Naive thymus-derived CD4-positive, alpha-beta T cell (primary cell): ENCODE results near the gene AMHR2. TPM values are rescaled to one million over a fixed set of nuclear protein-coding genes. Genes with fewer than 3 reads are reported as not detected.
A peak's percentile ranks its signal among the peaks of the same experiment; 100 is the strongest.
"Not testable (repeated sequence)": the region's sequence is repeated elsewhere in the genome, so short reads cannot be mapped to it uniquely, and the experiment has no call there.

ENCODE experiments used
- ATAC-seq: fragments of 150-1000 bp; cut with Tn5 transposase; 2 replicates; pipeline ENCODE4 v1.10.0; 2021; ENCODE audit warnings: mild to moderate bottlenecking, moderate library complexity
- CTCF ChIA-PET: fragments of 350-600 bp; sonication (Branson Sonifier 250); formaldehyde crosslinking; loops from one replicate; lab custom pipeline; 2021; ENCODE audit warnings: antibody characterized with exemption; lab: Charles Lee
- POLR2A ChIA-PET: fragments of 350-600 bp; sonication (Branson Sonifier 250); formaldehyde crosslinking; loops from one replicate; lab custom pipeline; 2021; ENCODE audit warnings: antibody characterized with exemption, inconsistent platforms; lab: Charles Lee
- DNase-seq, 9 donors: peaks; one replicate each; pipeline versions ENCODE4 v3.0.0 to v3.0.0-alpha.2; 2020 to 2022; ENCODE audit warnings: mixed read lengths in 1 of 9
- H3K27ac ChIP-seq: one replicate; pipeline ENCODE4 v1.7.0; 2013; ENCODE audit warnings: mild to moderate bottlenecking, low read depth, low read length, moderate library complexity
- H3K27me3 ChIP-seq, 2 donors: one replicate each; pipeline ENCODE4 v1.7.0; 2013; ENCODE audit warnings: low read length in 2 of 2, mild to moderate bottlenecking in 2 of 2, moderate library complexity in 2 of 2; ENCODE audit not compliant: control insufficient read depth in 2 of 2, insufficient read depth in 2 of 2
- H3K36me3 ChIP-seq, 3 experiments: 1 replicate in 2 of 3; 2 replicates in 1 of 3; pipeline ENCODE4 v1.7.0; 2013; ENCODE audit warnings: low read length in 3 of 3, mild to moderate bottlenecking in 3 of 3, moderate library complexity in 1 of 3; ENCODE audit not compliant: insufficient read depth in 3 of 3, control insufficient read depth in 2 of 3
- H3K4me1 ChIP-seq, 2 donors: one replicate each; pipeline ENCODE4 v1.7.0; 2013; ENCODE audit warnings: low read length in 2 of 2, mild to moderate bottlenecking in 2 of 2, moderate library complexity in 1 of 2; ENCODE audit not compliant: control insufficient read depth in 2 of 2, insufficient read depth in 2 of 2
- H3K4me3 ChIP-seq: 2 replicates; pipeline ENCODE4 v1.7.0; 2013; ENCODE audit warnings: mild to moderate bottlenecking, low read length
- H3K9me3 ChIP-seq, 3 experiments: 1 replicate in 2 of 3; 2 replicates in 1 of 3; pipeline ENCODE4 v1.7.0; 2013; ENCODE audit warnings: low read length in 3 of 3; ENCODE audit not compliant: control insufficient read depth in 2 of 3
- H3K27ac Mint-ChIP-seq, 9 donors: one replicate each; pipeline ENCODE4 v1.8.0; 2020 to 2022; ENCODE audit warnings: mixed read lengths in 9 of 9, mild to moderate bottlenecking in 8 of 9, moderate library complexity in 5 of 9, inconsistent platforms in 2 of 9
- H3K27me3 Mint-ChIP-seq, 5 donors: one replicate each; pipeline ENCODE4 v1.8.0; 2021 to 2022; ENCODE audit warnings: mixed read lengths in 5 of 5, mild to moderate bottlenecking in 1 of 5
- H3K36me3 Mint-ChIP-seq, 5 donors: one replicate each; pipeline ENCODE4 v1.8.0; 2020 to 2022; ENCODE audit warnings: mixed read lengths in 5 of 5, mild to moderate bottlenecking in 3 of 5, inconsistent platforms in 1 of 5
- H3K4me1 Mint-ChIP-seq, 7 donors: one replicate each; pipeline ENCODE4 v1.8.0; 2020 to 2022; ENCODE audit warnings: mixed read lengths in 7 of 7, mild to moderate bottlenecking in 3 of 7, inconsistent platforms in 1 of 7
- H3K4me3 Mint-ChIP-seq, 10 donors: one replicate each; pipeline ENCODE4 v1.8.0; 2020 to 2022; ENCODE audit warnings: mild to moderate bottlenecking in 10 of 10, mixed read lengths in 10 of 10, moderate library complexity in 6 of 10, inconsistent platforms in 2 of 10
- H3K9me3 Mint-ChIP-seq, 11 donors: one replicate each; pipeline ENCODE4 v1.8.0; 2020 to 2022; ENCODE audit warnings: mixed read lengths in 11 of 11, mild to moderate bottlenecking in 4 of 11, inconsistent platforms in 1 of 11, moderate library complexity in 1 of 11
- intact Hi-C, 2 donors: fragments of 100-400 bp; cut with micrococcal nuclease; formaldehyde crosslinking; loops; one replicate each; pipeline ENCODE4 v1.15.1; 2023
- polyA plus RNA-seq, 2 donors: library from polyadenylated mRNA; unstranded; fragments of 300-500 nt; fragmentation: Illumina TruSeq; gene quantifications; one replicate each; pipeline ENCODE4 v1.2.3, GENCODE V29; 2021
- total RNA-seq, 6 experiments: library from RNA in 5 of 6; stranded (reverse) in 5 of 6; gene quantifications; 1 replicate in 5 of 6; 2 replicates in 1 of 6; pipeline ENCODE4 v1.2.3 and lab custom pipeline; 2021 to 2026

Gene AMHR2
- total and polyA plus RNA-seq, 7 experiments from 2014 or later, result not detected

DNA sequence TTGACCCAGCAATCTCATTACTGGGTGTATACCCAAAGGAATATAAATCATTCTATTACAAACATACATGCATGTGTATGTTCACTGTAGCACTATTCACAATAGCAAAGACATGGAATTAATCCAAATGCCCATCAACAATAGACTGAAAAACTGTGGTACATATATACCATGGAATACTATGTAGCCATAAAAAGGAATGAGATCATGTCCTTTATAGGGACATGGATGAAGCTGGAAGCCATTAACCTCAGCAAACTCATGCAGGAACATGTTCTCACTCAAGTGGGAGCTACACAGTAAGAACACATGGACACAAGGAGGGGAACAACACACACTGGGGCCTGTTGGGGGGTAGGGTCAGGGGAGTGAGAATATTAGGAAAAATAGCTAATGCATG lies 15.9 kb downstream of the AMHR2 start:
- Histone ChIP-seq H3K36me3 (peaks cover 0 to 12% (median 6%) of the 10 kb centered on the region in 3 experiments), H3K4me1 (peaks cover 10 to 21% of the 10 kb centered on the region in 2 donors)
- H3K27ac ChIP-seq, DNase-seq, H3K27me3 Mint-ChIP-seq, H3K9me3 ChIP-seq, H3K4me3 ChIP-seq, H3K9me3 Mint-ChIP-seq, ATAC-seq, H3K27me3 ChIP-seq, intact Hi-C loops: not testable (repeated sequence)
- peak overlapping the region in 5 of 10 donors; percentile 11 to 45 (median 35) for H3K4me3 Mint-ChIP-seq
- ChIA-PET POLR2A (interaction anchor here (0.6 to 2.2 kb wide), 6 partner anchors 10 to 144 kb away, joined by 3 to 6 read pairs (median 4); partner anchors contain the start of genes PFDN5 and SP1), CTCF (interaction anchor here (0.6 to 1.0 kb wide), 2 partner anchors 17 to 415 kb away, joined by 3 read pairs; no protein-coding TSS in a partner anchor)
- H3K4me1 Mint-ChIP-seq, result peaks cover 19 to 36% (median 29%) of the 10 kb centered on the region in 7 donors
- peak overlapping the region in 4 of 9 donors; percentile 47 to 76 (median 60) for H3K27ac Mint-ChIP-seq
- H3K36me3 Mint-ChIP-seq, result peaks cover 0 to 18% (median 7%) of the 10 kb centered on the region in 5 donors

DNA sequence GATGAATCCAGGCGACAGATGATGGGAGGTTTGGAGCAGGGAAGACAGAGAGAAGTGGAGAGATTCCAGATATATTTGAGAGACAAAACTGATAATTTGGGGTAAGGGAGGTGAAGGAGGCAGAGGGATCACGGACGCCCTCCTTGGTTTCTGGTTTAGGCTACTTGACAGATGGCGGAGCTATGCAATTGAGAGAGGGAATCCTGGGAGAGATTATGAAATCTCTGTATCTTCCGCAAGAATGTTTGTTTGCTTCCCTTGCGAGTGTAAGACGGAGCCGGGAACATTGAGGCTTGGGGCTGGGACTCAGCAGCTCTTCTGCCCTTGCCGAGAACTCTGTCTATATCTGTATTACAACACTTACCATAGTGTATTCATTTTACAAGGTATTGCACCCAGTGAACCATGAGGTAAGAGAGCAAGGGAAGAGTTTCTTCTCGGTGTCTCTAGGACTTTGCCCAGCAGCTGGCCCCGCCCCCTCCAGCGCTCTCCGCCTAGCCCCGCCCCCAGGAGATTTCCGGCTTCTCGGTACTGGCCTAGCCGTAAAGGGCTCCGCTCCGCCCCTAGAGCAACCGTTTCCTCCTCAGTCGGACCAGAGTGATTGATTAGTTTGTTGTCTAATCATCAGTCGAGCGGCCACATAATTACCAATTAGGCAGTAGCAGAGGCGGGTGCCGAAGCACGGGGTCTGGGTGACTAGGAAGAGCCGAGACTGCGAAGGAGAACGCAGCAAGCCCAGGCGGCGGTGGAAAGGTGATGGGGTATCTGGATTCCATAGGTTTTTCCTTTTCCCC lies 17.6 kb downstream of the AMHR2 start, which contains the start of gene PRR13:
Gene PRR13, plus strand, starts transcription at position 695 of the 794 bp plus-strand sequence. CDS start 981 bp downstream, outside the sequence.
- ChIA-PET CTCF (interaction anchor here (0.6 to 1.4 kb wide), 3 partner anchors 10 to 96 kb away, joined by 3 to 6 read pairs (median 4); no protein-coding TSS in a partner anchor), POLR2A (interaction anchor here (0.7 to 2.7 kb wide), 19 partner anchors 9 to 173 kb away, joined by 3 to 15 read pairs (median 4); partner anchors contain the start of genes ESPL1, MAP3K12, PFDN5 and SP1)
- peaks cover 0 to 27% (median 15%) of the 10 kb centered on the region in 5 donors for H3K36me3 Mint-ChIP-seq
- Histone ChIP-seq H3K27ac (peak within 1 kb of the TSS; percentile 92), H3K36me3 (peaks cover 0 to 27% (median 6%) of the 10 kb centered on the region in 3 experiments), H3K27me3 (no peaks in the 10 kb centered on the region), H3K4me3 (peak within 1 kb of the TSS; percentile 93), H3K4me1 (peaks cover 18 to 24% of the 10 kb centered on the region in 2 donors), H3K9me3 (no peaks in the 10 kb centered on the region)
- DNase-seq (peak; percentile 90 to 99 (median 96)), ATAC-seq (peak; percentile 99)
- H3K9me3 Mint-ChIP-seq, result no peaks in the 10 kb centered on the region
- peak within 1 kb of the TSS; percentile 89 to 99 (median 96) for H3K4me3 Mint-ChIP-seq
- H3K27me3 Mint-ChIP-seq, result no peaks in the 10 kb centered on the region
- H3K4me1 Mint-ChIP-seq, result peaks cover 30 to 52% (median 43%) of the 10 kb centered on the region in 7 donors
- H3K27ac Mint-ChIP-seq, result peak within 1 kb of the TSS; percentile 91 to 97 (median 97)
- intact Hi-C loops, result loop anchor here (1.0 to 2.0 kb wide), 12 partner anchors 10 to 434 kb away; partner anchors contain the start of genes SP1 (in 2 of the 2), AAAS (in 1 of the 2), ATF7 (in 1 of the 2) and EIF4B (in 1 of the 2)

- Histone ChIP-seq H3K36me3 (peaks cover 0 to 36% (median 11%) of the 10 kb centered on the region in 3 experiments), H3K4me3 (no peak overlapping the region), H3K27me3 (no peaks in the 10 kb centered on the region), H3K4me1 (peaks cover 18 to 24% of the 10 kb centered on the region in 2 donors), H3K9me3 (no peaks in the 10 kb centered on the region), H3K27ac (peak overlapping the region; percentile 43)
- intact Hi-C loops, result no loop called here
- Mint-ChIP-seq H3K9me3 (no peaks in the 10 kb centered on the region), H3K4me3 (peak overlapping the region; percentile 32 to 99 (median 68)), H3K36me3 (peaks cover 0 to 38% (median 22%) of the 10 kb centered on the region in 5 donors), H3K4me1 (peaks cover 30 to 58% (median 46%) of the 10 kb centered on the region in 7 donors), H3K27me3 (no peaks in the 10 kb centered on the region), H3K27ac (peak overlapping the region in 7 of 9 donors; percentile 41 to 97 (median 78))
- POLR2A ChIA-PET, result interaction anchor here (1.9 kb wide), 1 partner anchor 65 kb away, joined by 6 read pairs; the partner anchor contains the start of gene SP1
- CTCF ChIA-PET, result no interaction called here
- DNase-seq (no peak), ATAC-seq (no peak)
Measured at GRCh38 chr12:53443955-53444354, 20.3 kb downstream of the AMHR2 start.

DNA sequence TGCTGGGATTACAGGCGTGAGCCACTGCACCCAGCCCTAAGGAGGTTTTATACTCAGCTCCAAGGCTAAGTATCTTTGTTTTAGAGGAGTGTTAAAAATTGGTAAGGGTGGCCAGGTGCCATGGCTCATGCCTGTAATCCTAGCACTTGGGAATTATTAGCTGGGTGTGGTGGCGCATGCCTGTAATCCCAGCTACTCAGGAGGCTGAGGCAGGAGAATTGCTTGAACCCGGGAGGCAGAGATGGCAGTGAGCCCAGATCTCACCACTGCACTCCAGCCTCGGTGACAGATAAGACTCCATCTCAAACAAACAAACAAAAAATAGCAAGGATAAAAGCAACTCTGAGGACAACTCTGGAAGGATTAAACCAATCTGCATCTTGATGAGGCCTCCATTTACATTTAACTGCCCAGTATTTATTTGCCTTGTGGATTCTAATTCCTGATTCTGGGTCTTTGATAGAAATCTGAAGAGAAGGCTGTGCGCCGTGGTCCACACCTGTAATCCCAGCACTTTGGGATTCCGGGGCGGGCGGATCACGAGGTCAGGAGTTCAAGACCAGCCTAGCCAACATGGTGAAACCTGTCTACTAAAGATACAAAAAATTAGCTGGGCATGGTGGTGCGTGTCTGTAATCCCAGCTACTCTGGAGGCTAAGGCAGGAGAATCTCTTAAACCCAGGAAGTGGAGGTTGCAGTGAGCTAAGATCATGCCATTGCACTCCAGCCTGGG lies 21.1 kb downstream of the AMHR2 start:
- Mint-ChIP-seq H3K27ac (peak overlapping the region in 7 of 9 donors; percentile 12 to 80 (median 40)), H3K4me1 (peaks cover 30 to 58% (median 43%) of the 10 kb centered on the region in 7 donors), H3K4me3 (peak overlapping the region in 9 of 10 donors; percentile 16 to 99 (median 48)), H3K36me3 (peaks cover 0 to 38% (median 22%) of the 10 kb centered on the region in 5 donors)
- POLR2A ChIA-PET, result interaction anchor here (0.5 to 1.9 kb wide), 6 partner anchors 10 to 185 kb away, joined by 3 to 6 read pairs (median 4); partner anchors contain the start of genes SP1 and TARBP2
- H3K4me3 ChIP-seq, intact Hi-C loops, H3K27me3 ChIP-seq, H3K9me3 ChIP-seq, CTCF ChIA-PET, ATAC-seq, H3K9me3 Mint-ChIP-seq, H3K27me3 Mint-ChIP-seq, DNase-seq: not testable (repeated sequence)
- peak overlapping the region; percentile 45 for H3K27ac ChIP-seq
- H3K36me3 ChIP-seq, result peaks cover 0 to 36% (median 11%) of the 10 kb centered on the region in 3 experiments
- H3K4me1 ChIP-seq, result peaks cover 18 to 24% of the 10 kb centered on the region in 2 donors

DNA sequence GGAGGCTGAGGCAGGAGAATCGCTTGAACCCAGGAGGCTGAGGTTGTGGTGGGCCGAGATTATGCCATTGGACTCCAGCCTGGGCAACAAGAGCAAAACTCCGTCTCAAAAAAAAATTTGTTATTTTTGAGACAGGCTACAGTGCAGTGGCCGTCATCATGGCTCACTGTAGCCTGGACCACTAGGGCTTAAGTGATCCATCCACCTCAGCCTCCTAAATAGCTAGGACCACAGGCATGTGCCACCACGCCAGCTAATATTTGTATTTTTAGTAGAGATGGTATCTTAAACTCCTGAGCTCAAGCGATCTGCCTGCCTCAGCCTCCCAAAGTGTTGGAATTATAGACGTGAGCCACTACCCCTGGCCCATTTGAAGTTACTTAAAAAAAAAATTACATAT lies 27.3 kb downstream of the AMHR2 start:
- ATAC-seq (no peak), DNase-seq (no peak)
- H3K4me1 Mint-ChIP-seq, result peaks cover 26 to 49% (median 40%) of the 10 kb centered on the region in 7 donors
- Histone ChIP-seq H3K27me3 (no peaks in the 10 kb centered on the region), H3K4me3 (no peak overlapping the region), H3K4me1 (peaks cover 21 to 26% of the 10 kb centered on the region in 2 donors), H3K36me3 (peaks cover 17 to 34% (median 19%) of the 10 kb centered on the region in 3 experiments), H3K27ac (no peak overlapping the region), H3K9me3 (no peaks in the 10 kb centered on the region)
- intact Hi-C loops, result loop anchor here (1.0 to 5.0 kb wide), 17 partner anchors 10 to 444 kb away; partner anchors contain the start of genes CALCOCO1 (in 2 of the 2), CSAD (in 2 of the 2), MYG1 (in 2 of the 2) and PRR13 (in 2 of the 2)
- H3K9me3 Mint-ChIP-seq, result peaks cover 0 to 2% (median 0%) of the 10 kb centered on the region in 11 donors
- POLR2A ChIA-PET, result interaction anchor here (0.7 to 2.9 kb wide), 5 partner anchors 9 to 155 kb away, joined by 3 to 12 read pairs (median 4); partner anchors contain the start of genes MAP3K12, PFDN5, PRR13 and TARBP2
- H3K27ac Mint-ChIP-seq, result peak overlapping the region in 2 of 9 donors; percentile 43 to 85
- H3K27me3 Mint-ChIP-seq, result no peaks in the 10 kb centered on the region
- peaks cover 0 to 35% (median 29%) of the 10 kb centered on the region in 5 donors for H3K36me3 Mint-ChIP-seq
- CTCF ChIA-PET, result interaction anchor here (0.7 to 1.4 kb wide), 4 partner anchors 10 to 58 kb away, joined by 3 to 9 read pairs (median 4); partner anchors contain the start of gene PRR13
- H3K4me3 Mint-ChIP-seq, result no peak overlapping the region
